Mesenchymal stem cell (in vitro differentiated cells and primary cell): ENCODE results near the gene ZNF644.
A peak's percentile ranks its signal among the peaks of the same experiment; 100 is the strongest.

Experiments
- DNase-seq: peaks from one replicate; pipeline ENCODE4 v3.0.0-alpha.2; 2013
- H2AFZ ChIP-seq: one replicate; pipeline ENCODE4 v1.6.1; 2013; ENCODE audit warnings: low read depth, mild to moderate bottlenecking, control low read depth, inconsistent platforms, low read length, moderate library complexity
- H2AK5ac ChIP-seq: 2 replicates; pipeline ENCODE4 v1.6.1; 2013; ENCODE audit warnings: low read length, moderate library complexity, mild to moderate bottlenecking, inconsistent platforms; ENCODE audit not compliant: severe bottlenecking
- H2BK120ac ChIP-seq: one replicate; pipeline ENCODE4 v1.6.1; 2013; ENCODE audit warnings: low read depth, mild to moderate bottlenecking, inconsistent platforms, low read length, moderate library complexity
- H2BK12ac ChIP-seq, 2 experiments: one replicate each; pipeline ENCODE4 v1.6.1; 2013; ENCODE audit warnings: inconsistent platforms in 2 of 2, low read length in 2 of 2, mild to moderate bottlenecking in 2 of 2, moderate library complexity in 2 of 2, control low read depth in 1 of 2
- H2BK15ac ChIP-seq: one replicate; pipeline ENCODE4 v1.6.1; 2013; ENCODE audit warnings: mild to moderate bottlenecking, low read depth, inconsistent platforms; ENCODE audit not compliant: poor library complexity, severe bottlenecking
- H2BK5ac ChIP-seq: 2 replicates; pipeline ENCODE4 v1.6.1; 2013; ENCODE audit warnings: low read depth, mild to moderate bottlenecking, low read length, control low read depth, inconsistent platforms; ENCODE audit not compliant: poor library complexity, severe bottlenecking
- H3K14ac ChIP-seq, 2 experiments: one replicate each; pipeline ENCODE4 v1.6.1; 2013; ENCODE audit warnings: inconsistent platforms in 2 of 2, low read length in 2 of 2, control low read depth in 1 of 2, mild to moderate bottlenecking in 1 of 2, moderate library complexity in 1 of 2
- H3K18ac ChIP-seq, 2 experiments: one replicate each; pipeline ENCODE4 v1.6.1; 2013; ENCODE audit warnings: inconsistent platforms in 2 of 2, low read length in 2 of 2, control low read depth in 1 of 2, low read depth in 1 of 2, mild to moderate bottlenecking in 1 of 2
- H3K23ac ChIP-seq, 2 experiments: one replicate each; pipeline ENCODE4 v1.6.1; 2013; ENCODE audit warnings: inconsistent platforms in 2 of 2, low read length in 2 of 2, mild to moderate bottlenecking in 2 of 2, moderate library complexity in 2 of 2, control low read depth in 1 of 2
- H3K27ac ChIP-seq: 2 replicates; pipeline ENCODE4 v1.5.1; 2013; ENCODE audit warnings: mild to moderate bottlenecking, moderate library complexity, low read length, control low read depth, inconsistent platforms; ENCODE audit not compliant: poor library complexity, severe bottlenecking
- H3K27me3 ChIP-seq, 2 experiments: 2 replicates each; pipeline versions ENCODE4 v1.6.1 to v1.7.0; 2013; ENCODE audit warnings: low read length in 2 of 2, mild to moderate bottlenecking in 2 of 2, moderate library complexity in 2 of 2, control low read depth in 1 of 2, inconsistent platforms in 1 of 2; ENCODE audit not compliant: control insufficient read depth in 1 of 2, insufficient read depth in 1 of 2
- H3K36me3 ChIP-seq, 2 experiments: 2 replicates each; pipeline versions ENCODE4 v1.6.1 to v1.7.0; 2013; ENCODE audit warnings: low read length in 2 of 2, control low read depth in 1 of 2, inconsistent platforms in 1 of 2, low read depth in 1 of 2, mild to moderate bottlenecking in 1 of 2; ENCODE audit not compliant: insufficient read depth in 2 of 2, control insufficient read depth in 1 of 2
- H3K4ac ChIP-seq, 2 experiments: one replicate each; pipeline ENCODE4 v1.6.1; 2013; ENCODE audit warnings: inconsistent platforms in 2 of 2, low read length in 2 of 2, mild to moderate bottlenecking in 2 of 2, moderate library complexity in 2 of 2, control low read depth in 1 of 2, low read depth in 1 of 2
- H3K4me1 ChIP-seq: 2 replicates; pipeline ENCODE4 v1.6.1; 2013; ENCODE audit warnings: low read depth, low read length, control low read depth; ENCODE audit not compliant: control insufficient read depth, insufficient read depth
- H3K4me2 ChIP-seq: 2 replicates; pipeline ENCODE4 v1.6.1; 2013; ENCODE audit warnings: low read length, mild to moderate bottlenecking, inconsistent platforms; ENCODE audit not compliant: poor library complexity, severe bottlenecking
- H3K4me3 ChIP-seq, 2 experiments: 2 replicates each; pipeline versions ENCODE4 v1.5.1 to v1.7.0; 2013; ENCODE audit warnings: low read length in 2 of 2, mild to moderate bottlenecking in 2 of 2, control low read depth in 1 of 2, low read depth in 1 of 2; ENCODE audit not compliant: insufficient read depth in 1 of 2
- H3K79me1 ChIP-seq: replicated peaks from 2 replicates; pipeline ENCODE4 v1.6.1; 2013; ENCODE audit warnings: mild to moderate bottlenecking, control low read depth, low read length, inconsistent platforms; ENCODE audit not compliant: poor library complexity, severe bottlenecking
- H3K9ac ChIP-seq: 2 replicates; pipeline ENCODE4 v1.7.0; 2013; ENCODE audit warnings: mild to moderate bottlenecking, low read length, moderate library complexity
- H3K9me3 ChIP-seq: 2 replicates; pipeline ENCODE4 v1.7.0; 2013; ENCODE audit warnings: mild to moderate bottlenecking, low read length; ENCODE audit not compliant: control insufficient read depth
- H4K8ac ChIP-seq: one replicate; pipeline ENCODE4 v1.6.1; 2013; ENCODE audit warnings: inconsistent platforms, mild to moderate bottlenecking, low read length, moderate library complexity
- H4K91ac ChIP-seq: one replicate; pipeline ENCODE4 v1.6.1; 2013; ENCODE audit warnings: mild to moderate bottlenecking, low read length, inconsistent platforms
- WGBS: methylation state at CpG from one replicate; pipeline ENCODE4 v1.1.7; 2013; ENCODE audit warnings: mixed read lengths; 5-methylcytosine and 5-hydroxymethylcytosine counted together

Gene ZNF644

DNA sequence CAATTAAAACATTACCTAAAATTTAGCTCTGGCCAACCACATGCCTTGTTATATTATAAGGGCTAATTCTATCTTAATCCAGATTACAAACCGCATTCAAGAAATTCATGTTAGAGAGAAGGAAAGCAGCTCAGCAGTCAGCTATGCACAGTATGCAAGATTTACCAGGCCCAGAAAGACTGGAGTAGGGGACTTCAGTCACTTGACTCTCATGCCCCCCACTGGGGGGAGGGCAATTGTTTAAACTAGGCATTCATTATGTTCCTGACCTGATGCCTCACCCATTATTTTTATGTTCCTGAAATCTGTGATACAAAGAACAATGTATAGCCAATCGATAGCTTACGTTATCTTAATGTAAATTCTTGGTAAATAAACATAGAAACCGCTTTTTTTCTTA is 96.9 kb downstream of the ZNF644 start:
- H4K8ac ChIP-seq = no peak overlapping the region
- H3K27me3 ChIP-seq = no peaks in the 10 kb centered on the region
- peaks cover 14% of the 10 kb centered on the region for H3K79me1 ChIP-seq
- no peak overlapping the region for H3K23ac ChIP-seq
- no peaks in the 10 kb centered on the region for H3K4me1 ChIP-seq
- no peaks in the 10 kb centered on the region for H3K9me3 ChIP-seq
- no peak overlapping the region for H2AFZ ChIP-seq
- H3K36me3 ChIP-seq = no peaks in the 10 kb centered on the region
- H2BK120ac ChIP-seq = no peak overlapping the region
- WGBS = 97% methylated on average over 4 of the region's 4 CpGs
- no peak overlapping the region for H3K14ac ChIP-seq
- no peak overlapping the region for H3K18ac ChIP-seq
- no peak overlapping the region for H2BK12ac ChIP-seq
- no peak overlapping the region for H3K4me3 ChIP-seq
- no peak overlapping the region for H2BK15ac ChIP-seq
- H2AK5ac ChIP-seq = no peak overlapping the region
- H3K4ac ChIP-seq = peak overlapping the region in 1 of 2 experiments; percentile 28
- H3K27ac ChIP-seq = no peak overlapping the region
- peak; percentile 11 for DNase-seq
- H3K4me2 ChIP-seq = no peak overlapping the region
- no peak overlapping the region for H3K9ac ChIP-seq
- no peak overlapping the region for H2BK5ac ChIP-seq
- no peak overlapping the region for H4K91ac ChIP-seq

DNA sequence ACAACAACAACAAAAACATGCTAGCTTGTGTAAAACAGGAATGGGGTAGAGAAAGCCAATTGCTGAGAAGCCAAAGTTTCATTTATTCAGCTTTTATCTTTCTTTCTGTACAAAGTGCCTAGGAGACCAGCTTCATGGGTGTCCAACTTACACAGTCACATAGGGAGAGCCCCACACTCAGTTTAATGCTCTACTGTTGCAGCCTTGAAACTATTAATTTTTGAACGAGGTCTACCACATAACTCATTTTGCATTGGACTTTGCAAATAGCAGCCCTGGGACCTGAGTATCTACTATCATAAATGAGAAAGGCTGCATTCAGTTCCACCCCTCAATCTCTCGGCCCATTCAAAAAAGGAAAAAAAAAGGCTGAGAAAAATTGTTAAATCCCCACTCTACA is 98.8 kb downstream of the ZNF644 start:
- no peak overlapping the region for H2BK15ac ChIP-seq
- no peak overlapping the region for H2BK5ac ChIP-seq
- H2AK5ac ChIP-seq = no peak overlapping the region
- H3K4me3 ChIP-seq = no peak overlapping the region
- no peaks in the 10 kb centered on the region for H3K9me3 ChIP-seq
- no peak overlapping the region for H4K91ac ChIP-seq
- H2BK12ac ChIP-seq = no peak overlapping the region
- H3K23ac ChIP-seq = no peak overlapping the region
- peaks cover 0 to under 1% of the 10 kb centered on the region in 2 experiments for H3K36me3 ChIP-seq
- H2AFZ ChIP-seq = no peak overlapping the region
- H4K8ac ChIP-seq = no peak overlapping the region
- H3K4me1 ChIP-seq = no peaks in the 10 kb centered on the region
- H2BK120ac ChIP-seq = no peak overlapping the region
- no peak overlapping the region for H3K9ac ChIP-seq
- no peak overlapping the region for H3K4me2 ChIP-seq
- H3K4ac ChIP-seq = no peak overlapping the region
- H3K18ac ChIP-seq = no peak overlapping the region
- no peak overlapping the region for H3K27ac ChIP-seq
- H3K79me1 ChIP-seq = peaks cover 9% of the 10 kb centered on the region
- DNase-seq = no peak
- no peaks in the 10 kb centered on the region for H3K27me3 ChIP-seq
- H3K14ac ChIP-seq = no peak overlapping the region
- WGBS = 97% methylated on average over 2 of the region's 2 CpGs

DNA sequence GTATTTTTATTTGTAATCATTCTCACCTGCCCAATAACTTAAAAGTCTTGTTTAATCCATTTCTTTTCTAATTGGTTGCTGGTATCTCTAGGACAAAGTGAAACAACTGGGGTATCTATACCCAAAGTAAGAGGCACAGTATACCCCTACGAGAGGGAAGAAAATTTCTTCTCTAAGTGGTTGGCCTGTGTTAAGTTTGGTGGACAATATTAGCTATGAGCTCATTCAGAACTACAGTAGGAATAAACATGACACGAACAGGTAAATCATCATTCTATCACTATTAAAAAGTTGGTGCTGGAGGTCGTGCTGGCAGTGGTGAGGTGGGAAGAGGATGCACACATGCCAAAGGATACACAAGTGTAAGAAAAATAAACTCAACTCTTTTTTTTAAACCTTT is 99.6 kb downstream of the ZNF644 start:
- no peak overlapping the region for H3K14ac ChIP-seq
- no peak overlapping the region for H2BK15ac ChIP-seq
- H3K4me1 ChIP-seq = no peaks in the 10 kb centered on the region
- peaks cover 3 to 8% of the 10 kb centered on the region in 2 experiments for H3K36me3 ChIP-seq
- H3K9ac ChIP-seq = peak overlapping the region; percentile 9
- H2AK5ac ChIP-seq = no peak overlapping the region
- no peak overlapping the region for H2AFZ ChIP-seq
- H4K8ac ChIP-seq = no peak overlapping the region
- H2BK120ac ChIP-seq = no peak overlapping the region
- H2BK12ac ChIP-seq = no peak overlapping the region
- H3K27me3 ChIP-seq = no peaks in the 10 kb centered on the region
- H3K27ac ChIP-seq = no peak overlapping the region
- no peaks in the 10 kb centered on the region for H3K9me3 ChIP-seq
- no peak overlapping the region for H2BK5ac ChIP-seq
- peaks cover 11% of the 10 kb centered on the region for H3K79me1 ChIP-seq
- no peak overlapping the region for H3K4ac ChIP-seq
- H3K18ac ChIP-seq = no peak overlapping the region
- no peak overlapping the region for H3K23ac ChIP-seq
- H4K91ac ChIP-seq = no peak overlapping the region
- DNase-seq = no peak
- whole genome bisulfite sequencing = no CpG with 5 or more reads among the region's 3 CpGs
- peak overlapping the region in 1 of 2 experiments; percentile 42 for H3K4me3 ChIP-seq
- H3K4me2 ChIP-seq = no peak overlapping the region

DNA sequence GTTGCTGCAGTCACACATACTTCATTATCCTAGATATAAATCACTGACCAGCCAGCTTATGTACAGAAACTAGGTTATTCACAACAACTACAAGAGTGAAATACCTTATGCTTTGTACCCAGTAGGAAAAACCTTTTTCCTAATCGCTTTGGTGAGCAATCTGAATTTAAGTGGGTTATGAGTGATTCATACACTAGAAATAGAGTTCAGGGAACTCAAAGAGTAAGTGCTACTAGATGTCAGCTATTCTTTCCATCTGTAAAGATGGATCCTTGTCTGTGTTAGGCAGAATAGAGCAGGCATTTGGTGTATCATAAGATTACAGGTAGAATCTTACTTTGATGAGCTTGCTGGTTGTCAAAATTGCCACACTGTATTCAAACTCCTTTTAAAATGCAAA is 101.9 kb downstream of the ZNF644 start:
- Histone ChIP-seq H3K27me3 (no peaks in the 10 kb centered on the region), H3K4me3 (no peak overlapping the region), H3K23ac (no peak overlapping the region), H3K79me1 (peaks cover 6% of the 10 kb centered on the region), H4K91ac (no peak overlapping the region), H3K18ac (no peak overlapping the region), H3K14ac (no peak overlapping the region), H2BK120ac (no peak overlapping the region), H2BK5ac (no peak overlapping the region), H3K9me3 (no peaks in the 10 kb centered on the region), H3K27ac (no peak overlapping the region), H3K4me2 (no peak overlapping the region), H3K9ac (peak overlapping the region; percentile 18), H2BK15ac (no peak overlapping the region), H4K8ac (no peak overlapping the region), H2AK5ac (no peak overlapping the region), H3K4me1 (no peaks in the 10 kb centered on the region), H2BK12ac (no peak overlapping the region), H3K36me3 (peaks cover 3 to 30% of the 10 kb centered on the region in 2 experiments), H3K4ac (no peak overlapping the region), H2AFZ (no peak overlapping the region)
- peak; percentile 12 for DNase-seq
- 65% methylated on average over 1 of the region's 1 CpG for WGBS
